ENCODE measurements around the gene MGLL. TPM values are rescaled to one million over a fixed set of nuclear protein-coding genes. Genes with fewer than 3 reads are reported as not detected.

The MGLL gene
- total and polyA plus RNA-seq, 9 of the 15 experiments (the other 6 are each of a cell fraction or from before 2014, with no cell fraction given), result 0.12 to 0.32 (median 0.18) TPM; not detected in 6

DNA sequence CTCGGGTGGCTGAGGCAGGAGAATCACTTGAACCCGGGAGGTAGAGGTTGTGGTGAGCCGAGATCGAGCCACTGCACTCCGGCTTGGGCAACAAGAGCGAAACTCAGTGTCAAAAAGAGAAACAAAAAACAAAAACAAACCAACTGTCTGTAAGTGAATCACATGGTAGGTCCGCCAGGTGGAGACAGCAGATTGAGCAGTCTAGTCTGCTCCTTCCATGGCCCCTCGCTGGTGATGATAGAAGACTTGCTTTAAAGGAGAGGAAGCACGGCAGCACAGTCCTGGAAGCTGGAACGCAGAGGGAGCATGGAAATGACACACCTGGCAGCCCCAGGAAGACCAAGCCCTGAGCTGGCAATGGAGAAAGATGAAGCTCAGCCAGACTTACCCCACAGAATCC lies 31.4 kb upstream of the MGLL start (continued):
- TF ChIP-seq, protein P1, sequence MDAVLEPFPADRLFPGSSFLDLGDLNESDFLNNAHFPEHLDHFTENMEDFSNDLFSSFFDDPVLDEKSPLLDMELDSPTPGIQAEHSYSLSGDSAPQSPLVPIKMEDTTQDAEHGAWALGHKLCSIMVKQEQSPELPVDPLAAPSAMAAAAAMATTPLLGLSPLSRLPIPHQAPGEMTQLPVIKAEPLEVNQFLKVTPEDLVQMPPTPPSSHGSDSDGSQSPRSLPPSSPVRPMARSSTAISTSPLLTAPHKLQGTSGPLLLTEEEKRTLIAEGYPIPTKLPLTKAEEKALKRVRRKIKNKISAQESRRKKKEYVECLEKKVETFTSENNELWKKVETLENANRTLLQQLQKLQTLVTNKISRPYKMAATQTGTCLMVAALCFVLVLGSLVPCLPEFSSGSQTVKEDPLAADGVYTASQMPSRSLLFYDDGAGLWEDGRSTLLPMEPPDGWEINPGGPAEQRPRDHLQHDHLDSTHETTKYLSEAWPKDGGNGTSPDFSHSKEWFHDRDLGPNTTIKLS (IDR thresholded peaks at IDR 0.05; ENCODE audit: borderline replicate concordance, low read depth), result no peak
- TF ChIP-seq EHMT2 (IDR thresholded peaks at IDR 0.05) (no peak), ZNF75A (CRISPR knock-in tag; IDR thresholded peaks at IDR 0.05) (no peak), MYC (IDR thresholded peaks at IDR 0.05; ENCODE audit: low read depth, low read length) (no peak), MYC (CRISPR knock-in tag; IDR thresholded peaks at IDR 0.05; ENCODE audit: borderline replicate concordance, low read depth) (no peak), ZNF41 (CRISPR knock-in tag; conservative IDR thresholded peaks at IDR 0.05) (no peak), BRD4 (IDR thresholded peaks at IDR 0.05) (no peak), LEF1 (IDR thresholded peaks at IDR 0.05) (no peak), CBX5 (IDR thresholded peaks at IDR 0.05; ENCODE audit: borderline replicate concordance, low read depth) (no peak), SRF (CRISPR knock-in tag; IDR thresholded peaks at IDR 0.05) (no peak), LARP7 (IDR thresholded peaks at IDR 0.05) (no peak), E2F3 (CRISPR knock-in tag; IDR thresholded peaks at IDR 0.05) (no peak), RBBP5 (IDR thresholded peaks at IDR 0.05; ENCODE audit: borderline replicate concordance, insufficient read depth, low read length, poor library complexity, severe bottlenecking) (no peak)
- TF ChIP-seq, protein P2, sequence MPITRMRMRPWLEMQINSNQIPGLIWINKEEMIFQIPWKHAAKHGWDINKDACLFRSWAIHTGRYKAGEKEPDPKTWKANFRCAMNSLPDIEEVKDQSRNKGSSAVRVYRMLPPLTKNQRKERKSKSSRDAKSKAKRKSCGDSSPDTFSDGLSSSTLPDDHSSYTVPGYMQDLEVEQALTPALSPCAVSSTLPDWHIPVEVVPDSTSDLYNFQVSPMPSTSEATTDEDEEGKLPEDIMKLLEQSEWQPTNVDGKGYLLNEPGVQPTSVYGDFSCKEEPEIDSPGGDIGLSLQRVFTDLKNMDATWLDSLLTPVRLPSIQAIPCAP (CRISPR knock-in tag; IDR thresholded peaks at IDR 0.05; ENCODE audit: borderline replicate concordance), result no peak
- TF ChIP-seq, protein P3, sequence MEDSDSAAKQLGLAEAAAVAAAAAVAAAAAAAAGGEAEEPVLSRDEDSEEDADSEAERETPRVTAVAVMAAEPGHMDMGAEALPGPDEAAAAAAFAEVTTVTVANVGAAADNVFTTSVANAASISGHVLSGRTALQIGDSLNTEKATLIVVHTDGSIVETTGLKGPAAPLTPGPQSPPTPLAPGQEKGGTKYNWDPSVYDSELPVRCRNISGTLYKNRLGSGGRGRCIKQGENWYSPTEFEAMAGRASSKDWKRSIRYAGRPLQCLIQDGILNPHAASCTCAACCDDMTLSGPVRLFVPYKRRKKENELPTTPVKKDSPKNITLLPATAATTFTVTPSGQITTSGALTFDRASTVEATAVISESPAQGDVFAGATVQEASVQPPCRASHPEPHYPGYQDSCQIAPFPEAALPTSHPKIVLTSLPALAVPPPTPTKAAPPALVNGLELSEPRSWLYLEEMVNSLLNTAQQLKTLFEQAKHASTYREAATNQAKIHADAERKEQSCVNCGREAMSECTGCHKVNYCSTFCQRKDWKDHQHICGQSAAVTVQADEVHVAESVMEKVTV (CRISPR knock-in tag; IDR thresholded peaks at IDR 0.05), result 0 out of 2 replicates have a peak, but pooled peaks have one; percentile 33
- TF ChIP-seq, protein P4, sequence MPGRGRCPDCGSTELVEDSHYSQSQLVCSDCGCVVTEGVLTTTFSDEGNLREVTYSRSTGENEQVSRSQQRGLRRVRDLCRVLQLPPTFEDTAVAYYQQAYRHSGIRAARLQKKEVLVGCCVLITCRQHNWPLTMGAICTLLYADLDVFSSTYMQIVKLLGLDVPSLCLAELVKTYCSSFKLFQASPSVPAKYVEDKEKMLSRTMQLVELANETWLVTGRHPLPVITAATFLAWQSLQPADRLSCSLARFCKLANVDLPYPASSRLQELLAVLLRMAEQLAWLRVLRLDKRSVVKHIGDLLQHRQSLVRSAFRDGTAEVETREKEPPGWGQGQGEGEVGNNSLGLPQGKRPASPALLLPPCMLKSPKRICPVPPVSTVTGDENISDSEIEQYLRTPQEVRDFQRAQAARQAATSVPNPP (IDR thresholded peaks at IDR 0.05; ENCODE audit: borderline replicate concordance, insufficient read depth, insufficient read length), result no peak
- TF ChIP-seq, protein P5, sequence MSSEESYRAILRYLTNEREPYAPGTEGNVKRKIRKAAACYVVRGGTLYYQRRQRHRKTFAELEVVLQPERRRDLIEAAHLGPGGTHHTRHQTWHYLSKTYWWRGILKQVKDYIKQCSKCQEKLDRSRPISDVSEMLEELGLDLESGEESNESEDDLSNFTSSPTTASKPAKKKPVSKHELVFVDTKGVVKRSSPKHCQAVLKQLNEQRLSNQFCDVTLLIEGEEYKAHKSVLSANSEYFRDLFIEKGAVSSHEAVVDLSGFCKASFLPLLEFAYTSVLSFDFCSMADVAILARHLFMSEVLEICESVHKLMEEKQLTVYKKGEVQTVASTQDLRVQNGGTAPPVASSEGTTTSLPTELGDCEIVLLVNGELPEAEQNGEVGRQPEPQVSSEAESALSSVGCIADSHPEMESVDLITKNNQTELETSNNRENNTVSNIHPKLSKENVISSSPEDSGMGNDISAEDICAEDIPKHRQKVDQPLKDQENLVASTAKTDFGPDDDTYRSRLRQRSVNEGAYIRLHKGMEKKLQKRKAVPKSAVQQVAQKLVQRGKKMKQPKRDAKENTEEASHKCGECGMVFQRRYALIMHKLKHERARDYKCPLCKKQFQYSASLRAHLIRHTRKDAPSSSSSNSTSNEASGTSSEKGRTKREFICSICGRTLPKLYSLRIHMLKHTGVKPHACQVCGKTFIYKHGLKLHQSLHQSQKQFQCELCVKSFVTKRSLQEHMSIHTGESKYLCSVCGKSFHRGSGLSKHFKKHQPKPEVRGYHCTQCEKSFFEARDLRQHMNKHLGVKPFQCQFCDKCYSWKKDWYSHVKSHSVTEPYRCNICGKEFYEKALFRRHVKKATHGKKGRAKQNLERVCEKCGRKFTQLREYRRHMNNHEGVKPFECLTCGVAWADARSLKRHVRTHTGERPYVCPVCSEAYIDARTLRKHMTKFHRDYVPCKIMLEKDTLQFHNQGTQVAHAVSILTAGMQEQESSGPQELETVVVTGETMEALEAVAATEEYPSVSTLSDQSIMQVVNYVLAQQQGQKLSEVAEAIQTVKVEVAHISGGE (CRISPR knock-in tag; IDR thresholded peaks at IDR 0.05), result no peak
